Mucosa of gallbladder (tissue), 1 donor: ENCODE results near the gene RAB4A. TPM values are rescaled to one million over a fixed set of nuclear protein-coding genes. Genes with fewer than 3 reads are reported as not detected.

Experiments used
- DNase-seq: peaks from one replicate; pipeline ENCODE4 v3.0.0-alpha.2; 2020; ENCODE audit warnings: low spot score
- total RNA-seq: library from RNA; stranded (reverse); gene quantifications from one replicate; pipeline ENCODE4 v1.2.1, GENCODE V29; 2021
- donor health status: DM: no; HTN: no; CAD: no.

The RAB4A gene
- total RNA-seq, 1 donor from 2014 or later: 109 TPM

DNA sequence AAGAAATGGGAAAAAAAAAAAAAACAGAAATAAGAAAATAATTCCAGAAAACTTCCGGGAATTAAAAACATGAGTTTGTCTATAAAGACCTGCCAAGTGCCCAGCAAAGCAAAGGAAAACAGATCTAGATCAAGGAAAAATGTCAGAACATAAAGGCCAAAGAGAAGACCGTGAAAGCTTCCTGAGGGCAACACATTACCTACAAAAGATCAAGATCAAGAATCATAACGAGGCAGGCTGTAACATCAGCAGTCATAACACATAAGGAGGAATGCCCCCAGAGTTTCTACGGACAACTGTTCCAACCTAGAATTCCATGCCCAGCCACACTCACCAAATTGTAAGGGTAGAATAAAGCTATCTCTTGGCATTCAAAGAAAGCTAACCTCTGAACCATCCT is 68.2 kb downstream of the RAB4A start:
- no peak for DNase-seq

DNA sequence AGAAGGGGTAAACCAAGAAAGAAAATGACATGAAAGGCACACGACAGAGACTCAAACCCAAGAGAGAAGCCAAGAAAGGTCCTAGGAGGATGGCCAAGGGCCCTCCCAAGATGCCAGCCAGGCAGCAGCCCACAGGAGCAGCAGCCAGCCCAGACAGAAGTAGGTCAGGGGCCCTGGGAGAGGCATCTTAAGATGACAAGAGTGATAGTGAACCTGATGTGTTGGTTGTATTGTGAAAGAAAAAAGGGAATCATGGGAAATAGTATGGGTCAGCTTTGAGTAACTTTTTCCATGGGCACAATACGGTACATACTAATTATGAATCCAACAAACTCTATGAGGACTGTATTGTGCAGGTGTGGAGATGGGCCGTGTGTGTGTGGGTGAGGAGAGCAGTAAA is 68.6 kb downstream of the RAB4A start:
- DNase-seq: no peak

DNA sequence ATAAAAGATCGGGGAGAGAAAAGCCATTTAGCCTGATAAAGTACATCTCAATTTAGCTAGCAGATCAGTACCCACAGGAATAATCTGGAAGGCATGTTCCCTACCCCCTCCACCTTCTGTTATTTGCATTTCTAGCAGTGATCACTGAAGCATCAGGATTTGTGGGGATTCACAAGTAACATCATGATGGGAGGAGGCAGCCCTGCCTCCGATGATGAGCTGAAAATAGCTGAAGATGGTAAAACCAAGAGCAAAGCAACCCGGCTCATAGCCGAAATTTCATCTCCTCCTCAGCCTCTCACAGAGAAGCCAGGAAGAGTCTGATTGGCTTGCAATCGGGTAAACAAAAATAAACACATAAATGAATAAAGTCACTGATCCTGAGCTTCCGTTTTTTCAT is 69.6 kb downstream of the RAB4A start:
- DNase-seq: no peak

DNA sequence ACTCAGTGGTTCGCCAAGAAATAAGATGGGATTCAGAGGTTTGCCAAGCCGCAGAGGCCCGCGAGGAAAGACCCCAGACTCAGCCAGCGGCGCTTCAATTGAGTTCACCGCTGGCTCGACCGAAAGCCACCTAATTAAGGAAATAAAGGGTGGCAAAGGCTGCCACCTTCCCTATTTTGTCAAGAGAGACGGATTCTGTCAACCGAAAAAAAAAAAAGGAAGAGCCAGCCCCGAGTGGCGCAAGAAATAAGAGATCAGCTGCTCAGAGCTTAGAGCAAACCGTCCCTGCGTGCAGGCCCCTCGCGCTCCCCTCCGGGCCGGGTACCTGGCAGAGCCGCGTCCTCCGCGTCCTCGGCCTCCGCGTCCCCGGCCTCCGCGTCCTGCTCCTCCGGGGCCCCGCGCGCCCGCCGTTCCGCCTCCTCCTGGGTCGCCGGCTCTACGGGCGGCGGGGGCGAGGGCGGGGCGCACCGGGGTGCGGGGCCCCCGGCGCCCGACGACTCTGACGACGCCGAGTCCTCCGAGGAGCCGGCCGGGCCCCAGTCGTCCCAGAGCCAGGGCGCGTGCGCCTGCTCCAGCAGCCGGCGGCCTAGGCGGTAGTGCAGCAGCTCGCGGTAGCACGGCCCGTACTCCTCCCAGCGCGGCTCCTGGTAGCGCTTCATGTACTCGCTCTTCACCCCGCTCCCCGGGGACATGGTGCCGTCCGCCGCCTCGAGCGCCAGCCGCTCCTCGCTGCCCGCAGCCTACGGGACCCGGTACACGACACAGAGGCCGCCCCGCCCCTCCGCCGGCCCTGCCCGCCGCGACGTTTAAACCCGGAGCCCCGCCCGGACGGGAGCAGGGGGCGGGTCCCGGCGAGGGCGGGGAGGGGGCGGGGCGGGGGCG is 71.1 kb downstream of the RAB4A start:
- DNase-seq: peak; percentile 84

DNA sequence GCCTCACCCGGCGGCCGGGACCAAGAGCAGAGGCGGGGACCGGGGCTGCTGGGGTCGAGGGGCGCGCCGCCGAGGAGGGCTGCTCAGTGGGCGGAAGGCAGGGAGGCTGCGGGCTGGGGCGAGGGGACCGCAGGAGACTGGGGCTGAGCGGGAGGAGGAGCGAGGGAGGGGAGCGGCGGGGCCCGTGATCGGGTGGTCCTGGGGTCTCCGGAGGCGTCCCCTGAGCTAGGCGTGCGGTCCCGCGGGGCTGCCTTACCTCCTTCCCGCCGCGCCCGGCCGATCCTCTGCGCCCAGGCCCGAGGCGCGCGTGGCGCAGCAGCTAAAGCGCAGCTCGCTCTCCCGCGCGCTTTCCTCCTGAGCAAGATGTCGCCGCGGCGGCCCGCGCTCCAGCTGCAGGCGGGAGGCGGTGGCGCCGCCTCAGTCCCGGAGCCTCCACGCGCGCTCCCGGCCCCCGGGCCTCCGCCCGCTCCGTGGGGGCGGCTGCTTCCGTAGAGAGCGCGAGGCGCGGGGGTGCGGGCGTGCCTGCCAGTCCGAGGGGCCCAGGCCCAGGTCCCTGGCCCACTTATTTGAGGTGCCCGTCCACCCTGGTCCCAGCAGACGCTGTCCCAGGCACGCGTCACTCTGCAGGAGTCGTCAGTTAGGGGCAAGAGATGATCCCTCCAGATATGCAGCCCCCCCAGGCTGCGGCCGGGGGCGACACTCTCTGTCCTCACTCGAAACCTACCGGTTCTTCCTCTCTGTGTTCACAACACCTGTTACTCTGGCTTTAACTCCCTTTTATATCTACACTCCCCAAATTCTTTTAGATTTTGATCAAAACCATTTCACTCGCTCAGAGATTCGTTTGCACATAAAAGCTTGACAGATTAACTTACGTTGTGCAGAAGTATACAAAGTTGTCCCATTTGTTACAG is 72.0 kb downstream of the RAB4A start, which contains the start of gene CCSAP:
CCSAP (minus strand) TSS at position 392 of the 914 bp plus-strand sequence. CDS start 582 bp downstream, outside the sequence.
- peak; percentile 30 for DNase-seq

DNA sequence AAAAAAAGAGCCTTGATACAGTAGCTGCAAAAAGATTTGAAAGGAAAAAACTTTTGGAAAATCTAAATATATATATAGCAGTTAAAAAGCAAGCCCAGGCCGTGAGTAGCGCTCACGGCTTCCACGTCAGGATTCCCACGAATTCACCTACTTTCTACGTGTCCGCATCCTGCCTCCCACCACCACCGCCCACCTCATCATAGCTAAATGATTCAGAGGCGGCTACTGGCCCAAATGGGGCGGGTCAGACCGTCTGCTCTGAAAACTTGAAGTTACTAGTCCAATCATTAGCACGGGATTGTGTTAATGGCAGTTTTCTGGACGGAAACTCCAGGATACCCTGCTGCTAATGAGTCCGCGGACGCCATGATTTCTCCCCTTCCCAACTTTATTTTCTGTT is 73.2 kb downstream of the RAB4A start:
- DNase-seq: no peak

DNA sequence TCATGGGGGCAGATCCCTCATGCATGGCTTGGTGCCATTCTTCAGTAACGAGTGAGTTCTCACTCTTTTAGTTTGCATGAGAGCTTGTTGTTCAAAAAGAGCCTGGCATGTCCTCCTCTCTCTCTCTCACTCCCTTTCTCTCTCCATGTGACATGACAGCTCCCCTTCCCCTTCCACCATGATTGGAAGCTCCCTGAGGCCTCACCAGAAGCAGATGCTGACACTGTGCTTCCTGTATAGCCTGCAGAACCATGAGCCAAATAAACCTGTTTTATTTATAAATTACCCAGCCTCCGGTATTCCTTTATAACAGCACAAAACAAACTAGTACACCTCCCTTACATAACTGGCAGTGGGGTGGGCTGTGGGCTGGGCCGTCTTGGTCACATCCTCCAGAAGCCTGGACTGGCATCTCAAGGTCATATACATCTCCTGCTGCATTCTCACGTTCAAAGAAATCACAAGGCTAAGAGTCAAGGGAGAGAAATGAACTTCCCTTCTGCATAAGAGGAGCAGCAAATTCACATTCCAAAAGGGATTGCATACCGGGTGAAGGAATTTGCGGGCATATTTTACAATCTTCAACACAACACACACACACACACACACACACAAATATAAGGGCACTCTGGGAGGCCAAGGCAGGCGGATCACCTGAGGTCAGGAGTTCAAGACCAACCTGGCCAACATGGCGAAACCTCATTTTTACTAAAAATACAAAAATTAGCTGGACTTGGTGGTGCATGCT is 74.2 kb downstream of the RAB4A start:
- DNase-seq: no peak

DNA sequence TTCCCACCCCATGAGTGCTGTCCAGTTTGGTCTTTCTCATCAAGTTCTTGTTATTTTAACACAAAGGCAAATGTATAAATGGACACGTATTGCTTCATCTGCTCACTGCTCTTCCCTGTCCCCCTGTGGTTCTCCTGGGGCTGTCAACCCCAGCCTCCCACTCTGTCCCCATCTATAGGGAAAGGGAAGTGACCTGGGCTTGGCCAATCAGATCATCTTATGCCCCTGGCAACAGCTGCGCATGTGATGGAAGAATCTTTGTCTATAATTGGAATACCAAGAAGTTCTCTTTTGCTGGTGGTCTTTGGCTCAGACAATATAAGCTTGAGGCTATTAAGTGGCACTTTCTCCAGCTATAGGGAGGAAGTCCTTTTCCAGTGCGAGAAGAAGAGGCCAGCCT is 76.6 kb downstream of the RAB4A start:
- no peak for DNase-seq

DNA sequence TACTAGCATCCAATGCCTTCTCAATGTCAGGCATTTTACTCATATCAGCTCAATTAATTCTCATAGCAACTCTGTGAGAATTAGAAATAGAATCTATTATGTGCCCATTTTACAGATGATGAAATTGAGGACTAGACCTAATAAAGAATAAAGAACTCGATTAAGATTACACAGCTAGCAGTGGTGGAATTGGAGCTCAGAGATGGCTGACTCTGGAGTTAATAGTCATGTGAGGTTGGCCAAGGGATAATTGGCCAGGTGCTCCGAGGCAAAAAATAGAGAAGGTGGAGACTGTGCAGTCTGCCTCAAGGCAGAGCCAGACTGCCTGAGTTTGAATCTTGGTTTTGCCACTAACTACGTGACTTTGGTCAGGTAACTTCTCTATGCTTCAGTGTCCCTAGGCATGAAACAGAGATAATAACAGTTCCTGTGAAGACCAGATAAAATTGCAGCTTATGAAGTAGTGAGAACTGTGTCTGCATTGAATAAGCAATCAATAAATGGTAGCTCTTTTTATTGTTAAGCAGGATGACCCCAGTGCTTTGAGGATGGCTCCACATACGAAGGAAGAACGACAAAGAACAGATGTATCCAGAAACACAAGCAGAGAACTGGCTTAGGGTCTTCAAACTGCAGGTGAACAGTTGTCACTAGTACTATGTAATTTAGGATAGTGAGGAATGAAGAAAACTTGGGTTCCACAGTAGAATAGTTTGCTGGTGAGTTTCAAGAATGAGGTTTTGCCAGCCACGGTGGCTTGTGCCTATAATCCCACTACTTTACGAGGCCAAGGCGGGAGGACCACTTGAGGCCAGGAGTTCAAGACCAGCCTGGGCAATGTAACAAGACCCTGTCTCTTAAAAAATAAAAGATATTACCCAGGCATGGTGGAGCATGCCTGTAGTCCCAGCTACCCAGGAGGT is 78.8 kb downstream of the RAB4A start:
- DNase-seq: no peak

DNA sequence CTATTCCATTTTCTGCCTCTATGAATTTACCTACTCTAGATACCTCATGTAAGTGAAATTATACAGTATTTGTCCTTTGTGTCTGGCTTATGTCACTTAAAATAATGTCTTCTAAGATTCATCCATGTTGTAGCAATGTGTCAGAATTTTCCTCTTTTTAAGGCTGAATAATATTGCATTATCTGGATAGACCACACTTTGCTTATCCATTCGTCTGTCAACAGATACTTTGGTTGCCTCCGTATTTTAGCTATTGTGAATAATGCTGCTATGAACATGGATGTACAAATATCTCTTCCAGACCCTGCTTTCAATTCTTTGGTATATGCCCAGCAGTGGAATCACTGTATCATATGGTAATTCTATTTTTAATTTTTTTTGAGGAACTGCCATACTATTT is 82.1 kb downstream of the RAB4A start:
- DNase-seq: no peak

DNA sequence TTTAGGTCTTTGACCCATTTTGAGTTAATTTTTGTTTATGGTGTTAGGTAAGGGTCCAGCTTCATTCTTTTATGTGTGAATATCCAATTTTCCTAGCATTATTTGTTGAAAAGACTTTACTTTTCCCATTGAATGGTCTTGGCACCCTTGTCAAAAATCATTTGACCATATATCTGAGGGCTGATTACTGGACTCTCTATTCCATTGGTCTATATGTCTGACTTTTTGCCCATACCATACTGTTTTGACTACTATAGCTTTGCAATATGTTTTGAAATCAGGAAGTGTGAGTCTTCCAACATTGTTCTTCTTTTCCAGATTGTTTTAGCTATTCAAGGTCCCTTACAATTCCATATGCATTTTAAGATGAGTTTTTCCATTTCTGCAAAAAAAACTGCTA is 83.3 kb downstream of the RAB4A start:
- no peak for DNase-seq

Other genes starting within 250 kb of the RAB4A start
- 4.6 TPM for gene CCSAP, start 71.9 kb downstream of the RAB4A start, total RNA-seq
- 0.17 TPM for gene ACTA1, start 163.0 kb downstream of the RAB4A start, total RNA-seq
- gene NUP133, start 237.2 kb downstream of the RAB4A start, total RNA-seq: 30.3 TPM